ENCODE measurements around the gene AGER.

DNA sequence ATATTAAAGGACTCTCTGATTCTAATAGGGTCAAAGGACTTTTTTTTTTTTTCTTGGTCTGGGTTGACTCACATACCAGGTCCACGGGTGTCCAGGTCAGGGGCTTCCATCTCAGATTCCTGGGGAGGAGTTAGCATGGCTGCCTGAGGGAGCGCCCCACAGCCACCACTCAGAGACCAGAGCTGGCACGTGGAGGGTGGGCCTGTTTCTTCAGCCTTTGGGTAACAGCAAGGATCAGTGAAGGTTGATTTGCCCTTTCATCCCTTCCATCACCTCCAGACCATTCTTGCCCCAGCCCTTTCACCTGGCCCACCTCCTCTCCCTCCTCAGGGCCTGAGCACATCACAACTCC is 14.3 kb upstream of the AGER start:
- no peak for TF ChIP-seq POLR2A (IDR thresholded peaks at IDR 0.05; ENCODE audit: low read length)
- no peak for TF ChIP-seq GATA1 (IDR thresholded peaks at IDR 0.05; ENCODE audit: low read depth, low read length)

All from erythroblast (primary cell).